ENCODE results near the gene RAB23.

GRCh38 chr6:57252975-57253374 lies 30.9 kb upstream of the RAB23 start:
- no peak for TF ChIP-seq POLR2A (IDR thresholded peaks at IDR 0.05)
- TF ChIP-seq CTCF (IDR thresholded peaks at IDR 0.05) = no peak
